ENCODE measurements around the gene CLTB. TPM values are rescaled to one million over a fixed set of nuclear protein-coding genes. Genes with fewer than 3 reads are reported as not detected.

Gene CLTB
- total and polyA plus RNA-seq, 2 of the 4 experiments (the other 2 are of a cell fraction) = 87.6 to 99.9 TPM

DNA sequence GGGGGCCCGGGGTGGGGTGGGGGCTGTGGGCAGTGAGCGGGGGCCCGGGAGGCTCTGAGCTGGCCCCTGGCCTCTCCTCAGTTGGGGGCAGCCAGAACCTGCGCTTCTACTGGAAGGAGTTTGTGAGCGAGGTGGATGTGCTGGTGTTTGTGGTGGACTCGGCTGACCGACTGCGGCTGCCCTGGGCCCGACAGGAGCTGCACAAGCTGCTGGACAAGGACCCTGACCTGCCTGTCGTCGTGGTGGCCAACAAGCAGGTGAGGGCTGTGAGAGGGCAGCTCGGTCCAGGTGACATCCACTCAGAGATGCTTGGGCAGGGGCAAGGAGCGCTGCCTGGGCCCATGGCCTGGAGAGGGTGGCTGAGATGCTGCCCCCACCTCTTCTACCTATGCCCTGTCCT is 47.6 kb downstream of the CLTB start:
- dilution Hi-C loops (cut with HindIII; ENCODE audit: low sequenced_read_pairs, unreplicated experiment) (no loop called here), in situ Hi-C loops (cut with MboI; ENCODE audit: low sequenced_read_pairs) (no loop called here), intact Hi-C loops (cut with micrococcal nuclease) (no loop called here)
- peaks cover 5% of the 10 kb centered on the region for H3K4me1 ChIP-seq (ENCODE audit: control insufficient read depth, insufficient read depth, low read length)
- no peak overlapping the region for H3K27ac ChIP-seq (ENCODE audit: insufficient read depth, low read length)
- peaks cover 4% of the 10 kb centered on the region for H3K9me1 ChIP-seq (ENCODE audit: insufficient read depth, low read length)
- no peak overlapping the region for H2AFZ ChIP-seq (replicated peaks; ENCODE audit: low read length, poor library complexity)
- ChIA-PET CTCF (no interaction called here), POLR2A (ENCODE audit: unreplicated experiment) (no interaction called here)
- H2BK20ac ChIP-seq (ENCODE audit: low read depth, low read length) = no peak overlapping the region
- no TSS peak for BruUV-seq (replicated peaks)
- H3K23ac ChIP-seq (ENCODE audit: low read depth, low read length) = no peak overlapping the region
- H3K14ac ChIP-seq (replicated peaks; ENCODE audit: low read depth, low read length) = no peak overlapping the region
- H3K18ac ChIP-seq (ENCODE audit: low read depth, low read length) = no peak overlapping the region
- H3K79me1 ChIP-seq (ENCODE audit: low read depth in 1 of 2, low read length in 2 of 2) = peaks cover 13 to 15% of the 10 kb centered on the region in 2 experiments
- no peak overlapping the region for H4K8ac ChIP-seq (ENCODE audit: low read depth in 2 of 2, low read length in 2 of 2)
- H3K56ac ChIP-seq (ENCODE audit: extremely low read depth, insufficient read depth, low read length) = no peak overlapping the region
- H4K20me1 ChIP-seq (ENCODE audit: insufficient read depth, low read length) = no peaks in the 10 kb centered on the region
- peaks cover 30% of the 10 kb centered on the region for H3K36me3 ChIP-seq (ENCODE audit: control insufficient read depth, insufficient read depth, low read length)
- H3K4ac ChIP-seq (ENCODE audit: low read depth, low read length) = no peak overlapping the region
- WGBS, 2 experiments (ENCODE audit: extremely low coverage in 2 of 2, insufficient read length in 1 of 2) = 97% methylated on average over 7 of the region's 13 CpGs; no CpG with 5 or more reads in 1 of the 2 experiments
- H4K5ac ChIP-seq (ENCODE audit: low read depth, low read length) = no peak overlapping the region
- no peak overlapping the region for H3K4me3 ChIP-seq (ENCODE audit: insufficient read depth, low read depth, low read length)
- H2BK5ac ChIP-seq (ENCODE audit: low read depth, low read length, poor library complexity, severe bottlenecking) = no peak overlapping the region
- DNase-seq (no peak), ATAC-seq (ENCODE audit: low read depth) (no peak)
- H2BK15ac ChIP-seq (ENCODE audit: low read depth, low read length) = no peak overlapping the region
- no peaks in the 10 kb centered on the region for H3K9me3 ChIP-seq (ENCODE audit: control insufficient read depth, insufficient read depth, low read length)
- no peaks in the 10 kb centered on the region for H3K27me3 ChIP-seq (ENCODE audit: control insufficient read depth, insufficient read depth, low read length)
- TF ChIP-seq MAZ (IDR thresholded peaks at IDR 0.05; ENCODE audit: borderline replicate concordance, low read depth, low read length) = no peak
- TF ChIP-seq RFX5 (IDR thresholded peaks at IDR 0.05; ENCODE audit: low read depth, low read length) = no peak
- no peak for TF ChIP-seq FOS (IDR thresholded peaks at IDR 0.05; ENCODE audit: low read depth, low read length)
- H2AK5ac ChIP-seq (ENCODE audit: low read depth, low read length) = no peak overlapping the region
- no peak overlapping the region for H3K4me2 ChIP-seq (ENCODE audit: low read depth, low read length)
- no peak overlapping the region for H2BK120ac ChIP-seq (ENCODE audit: low read depth, low read length)
- no peak overlapping the region for H4K91ac ChIP-seq (ENCODE audit: insufficient read depth, low read depth, low read length)
- no peak overlapping the region for H3K9ac ChIP-seq (ENCODE audit: low read depth, low read length)
- no peak overlapping the region for H2AK9ac ChIP-seq (replicated peaks; ENCODE audit: low read depth, low read length, poor library complexity)

All from IMR-90 (cell line).